Suppressor macrophage treated with lipopolysaccharide for 4 hours (primary cell): Measurements from ENCODE around the gene RANBP1.
A peak's percentile ranks its signal among the peaks of the same experiment; 100 is the strongest.

ENCODE experiments used
- DNase-seq: peaks from one replicate; pipeline ENCODE4 v3.0.0-alpha.2; 2020

RANBP1 gene

GRCh38 chr22:20125201-20126174 is 9.6 kb downstream of the RANBP1 start:
- DNase-seq: no peak

- DNase-seq: no peak
Observed at GRCh38 chr22:20126284-20127029, 10.6 kb downstream of the RANBP1 start.

- no peak for DNase-seq
Observed at GRCh38 chr22:20127318-20127868, 11.5 kb downstream of the RANBP1 start.

- DNase-seq: no peak
Observed at GRCh38 chr22:20127869-20128618, 12.1 kb downstream of the RANBP1 start.

GRCh38 chr22:20128619-20128901 is 12.7 kb downstream of the RANBP1 start:
- no peak for DNase-seq

- DNase-seq: peak; percentile 22
Observed at GRCh38 chr22:20128902-20129746, 13.2 kb downstream of the RANBP1 start.

GRCh38 chr22:20129747-20130014 is 13.8 kb downstream of the RANBP1 start:
- no peak for DNase-seq

GRCh38 chr22:20130319-20130718 is 14.4 kb downstream of the RANBP1 start:
- no peak for DNase-seq

- DNase-seq: peak; percentile 79
Observed at GRCh38 chr22:20130731-20131596, 15.1 kb downstream of the RANBP1 start.

- DNase-seq: peak; percentile 40
Observed at GRCh38 chr22:20131597-20131858, 15.6 kb downstream of the RANBP1 start, which contains the start of gene ZDHHC8. Gene ZDHHC8 (plus strand): TSS chr22:20131804. CDS start chr22:20131948, 144 bp downstream.

GRCh38 chr22:20131859-20132685 is 16.2 kb downstream of the RANBP1 start:
- peak; percentile 40 for DNase-seq

- no peak for DNase-seq
Observed at GRCh38 chr22:20132686-20133246, 16.9 kb downstream of the RANBP1 start.

GRCh38 chr22:20133930-20134549 is 18.1 kb downstream of the RANBP1 start:
- no peak for DNase-seq

- no peak for DNase-seq
Observed at GRCh38 chr22:20135265-20135664, 19.4 kb downstream of the RANBP1 start.

GRCh38 chr22:20135806-20136602 is 20.1 kb downstream of the RANBP1 start:
- DNase-seq: no peak

- no peak for DNase-seq
Observed at GRCh38 chr22:20136603-20136873, 20.6 kb downstream of the RANBP1 start.

GRCh38 chr22:20137113-20137512 is 21.2 kb downstream of the RANBP1 start:
- DNase-seq: no peak

- DNase-seq: no peak
Observed at GRCh38 chr22:20137671-20138416, 21.9 kb downstream of the RANBP1 start.

- no peak for DNase-seq
Observed at GRCh38 chr22:20138417-20138738, 22.5 kb downstream of the RANBP1 start.
